ENCODE measurements around the gene NEURL1B. TPM values are rescaled to one million over a fixed set of nuclear protein-coding genes. Genes with fewer than 3 reads are reported as not detected.
A peak's percentile ranks its signal among the peaks of the same experiment; 100 is the strongest.

Gene NEURL1B
- total RNA-seq, 4 donors from 2014 or later: 8.7 to 18.8 (median 15.1) TPM

DNA sequence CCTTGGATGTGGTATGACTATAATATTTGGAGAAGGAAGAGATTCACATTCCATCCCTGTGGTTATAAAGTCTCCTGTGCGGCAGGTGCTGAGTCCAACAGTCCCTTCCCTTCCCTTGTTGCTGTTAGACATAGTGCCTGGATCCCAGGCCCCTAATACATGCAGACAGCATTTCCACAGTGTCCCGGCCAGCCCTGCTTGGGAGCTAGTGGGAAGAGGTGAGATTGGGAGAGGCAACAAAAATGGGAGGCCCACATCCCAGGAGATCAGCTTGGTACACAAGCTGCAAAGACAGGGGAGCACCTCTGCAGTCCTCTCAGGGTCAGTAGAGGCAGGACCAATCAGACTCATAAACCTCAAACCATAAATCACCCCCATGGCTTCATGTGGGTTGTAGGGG is 3.3 kb upstream of the NEURL1B start:
- Histone ChIP-seq H3K36me3 (no peaks in the 10 kb centered on the region), H3K27ac (no peak overlapping the region), H3K9me3 (no peaks in the 10 kb centered on the region), H3K4me3 (no peak overlapping the region), H3K27me3 (peaks cover 0 to 6% (median 4%) of the 10 kb centered on the region in 3 donors), H3K4me1 (peaks cover 0 to 5% of the 10 kb centered on the region in 2 donors)
- intact Hi-C loops (cut with DNase I; ENCODE audit: low total_unique reads) (no loop called here), in situ Hi-C loops (cut with MboI; ENCODE audit: low sequenced_read_pairs in 4 of 4) (no loop called here)
- DNase-seq (no peak), ATAC-seq (no peak)
- TF ChIP-seq, protein P1, sequence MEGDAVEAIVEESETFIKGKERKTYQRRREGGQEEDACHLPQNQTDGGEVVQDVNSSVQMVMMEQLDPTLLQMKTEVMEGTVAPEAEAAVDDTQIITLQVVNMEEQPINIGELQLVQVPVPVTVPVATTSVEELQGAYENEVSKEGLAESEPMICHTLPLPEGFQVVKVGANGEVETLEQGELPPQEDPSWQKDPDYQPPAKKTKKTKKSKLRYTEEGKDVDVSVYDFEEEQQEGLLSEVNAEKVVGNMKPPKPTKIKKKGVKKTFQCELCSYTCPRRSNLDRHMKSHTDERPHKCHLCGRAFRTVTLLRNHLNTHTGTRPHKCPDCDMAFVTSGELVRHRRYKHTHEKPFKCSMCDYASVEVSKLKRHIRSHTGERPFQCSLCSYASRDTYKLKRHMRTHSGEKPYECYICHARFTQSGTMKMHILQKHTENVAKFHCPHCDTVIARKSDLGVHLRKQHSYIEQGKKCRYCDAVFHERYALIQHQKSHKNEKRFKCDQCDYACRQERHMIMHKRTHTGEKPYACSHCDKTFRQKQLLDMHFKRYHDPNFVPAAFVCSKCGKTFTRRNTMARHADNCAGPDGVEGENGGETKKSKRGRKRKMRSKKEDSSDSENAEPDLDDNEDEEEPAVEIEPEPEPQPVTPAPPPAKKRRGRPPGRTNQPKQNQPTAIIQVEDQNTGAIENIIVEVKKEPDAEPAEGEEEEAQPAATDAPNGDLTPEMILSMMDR (IDR thresholded peaks at IDR 0.05 in 4 of 5, conservative IDR thresholded peaks at IDR 0.05 in 1 of 5): no peak
- TF ChIP-seq POLR2A (IDR thresholded peaks at IDR 0.05): no peak

GRCh38 chr5:172638209-172638768 is 2.8 kb upstream of the NEURL1B start:
- Histone ChIP-seq H3K4me3 (no peak overlapping the region), H3K9me3 (no peaks in the 10 kb centered on the region), H3K36me3 (no peaks in the 10 kb centered on the region), H3K27me3 (peaks cover 0 to 6% (median 4%) of the 10 kb centered on the region in 3 donors), H3K4me1 (peaks cover 0 to 5% of the 10 kb centered on the region in 2 donors), H3K27ac (no peak overlapping the region)
- in situ Hi-C loops (cut with MboI; ENCODE audit: low sequenced_read_pairs in 4 of 4): no loop called here
- TF ChIP-seq, protein P1 (IDR thresholded peaks at IDR 0.05 in 4 of 5, conservative IDR thresholded peaks at IDR 0.05 in 1 of 5): no peak
- no peak for TF ChIP-seq POLR2A (IDR thresholded peaks at IDR 0.05)
- intact Hi-C loops (cut with DNase I; ENCODE audit: low total_unique reads): no loop called here
- DNase-seq (no peak), ATAC-seq (no peak)

DNA sequence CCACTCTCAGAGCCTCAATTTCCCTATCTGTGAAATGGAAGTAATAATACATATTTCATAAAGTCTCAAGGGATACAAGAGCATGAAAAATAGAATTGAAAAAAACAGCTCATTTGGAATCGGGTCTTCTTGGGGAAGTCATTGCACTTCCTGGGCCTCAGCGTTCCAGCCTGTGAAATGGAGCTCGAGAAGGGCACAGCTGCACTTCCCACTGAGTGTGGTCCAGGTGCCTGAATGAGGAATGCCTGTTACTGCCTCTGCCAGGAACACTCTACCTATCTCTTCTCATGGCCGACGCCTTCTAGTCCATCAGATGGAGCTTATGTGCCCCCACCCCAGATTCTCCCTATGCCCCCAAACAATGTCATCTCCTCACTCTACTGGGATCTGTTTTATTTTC is 924 bp upstream of the NEURL1B start:
- in situ Hi-C loops (cut with MboI; ENCODE audit: low sequenced_read_pairs in 4 of 4) (no loop called here), intact Hi-C loops (cut with DNase I; ENCODE audit: low total_unique reads) (loop anchor here (2.0 kb wide), 1 partner anchor 161 kb away; no protein-coding TSS in a partner anchor)
- ATAC-seq (no peak), DNase-seq (no peak)
- TF ChIP-seq, protein P1 (IDR thresholded peaks at IDR 0.05 in 4 of 5, conservative IDR thresholded peaks at IDR 0.05 in 1 of 5): no peak
- TF ChIP-seq POLR2A (IDR thresholded peaks at IDR 0.05): no peak
- Histone ChIP-seq H3K27me3 (peaks cover 0 to 6% (median 4%) of the 10 kb centered on the region in 3 donors), H3K4me3 (peak overlapping the region in 1 of 4 donors; percentile 61), H3K4me1 (peaks cover 3 to 11% of the 10 kb centered on the region in 2 donors), H3K36me3 (no peaks in the 10 kb centered on the region), H3K9me3 (no peaks in the 10 kb centered on the region), H3K27ac (peak overlapping the region; percentile 60 to 84 (median 77))

GRCh38 chr5:172641359-172642050 is 442 bp downstream of the NEURL1B start:
- ATAC-seq (peak in 1 of 2 donors; percentile 16), DNase-seq (no peak)
- Histone ChIP-seq H3K27me3 (peaks cover 0 to 6% (median under 1%) of the 10 kb centered on the region in 3 donors), H3K4me1 (peaks cover 11 to 14% of the 10 kb centered on the region in 2 donors), H3K27ac (peak overlapping the region; percentile 80 to 87 (median 84)), H3K9me3 (no peaks in the 10 kb centered on the region), H3K36me3 (no peaks in the 10 kb centered on the region), H3K4me3 (peak overlapping the region; percentile 64 to 74 (median 72))
- TF ChIP-seq, protein P1 (IDR thresholded peaks at IDR 0.05 in 4 of 5, conservative IDR thresholded peaks at IDR 0.05 in 1 of 5): peak in 1 of 5 experiments; percentile 6
- peak in 1 of 2 donors; percentile 10 for TF ChIP-seq POLR2A (IDR thresholded peaks at IDR 0.05)
- intact Hi-C loops (cut with DNase I; ENCODE audit: low total_unique reads): loop anchor here (1.0 to 2.0 kb wide), 2 partner anchors 56 to 163 kb away; no protein-coding TSS in a partner anchor
- in situ Hi-C loops (cut with MboI; ENCODE audit: low sequenced_read_pairs in 4 of 4): no loop called here

All from gastrocnemius medialis (tissue), 4 donors.